K562 (cell line): ENCODE data around the gene SRGAP3.

Source experiments
- E2F5 ChIP-seq: sonication (generic); formaldehyde crosslinking; IDR thresholded peaks from 2 replicates; pipeline ENCODE4 v1.8.0; 2022; ENCODE audit warnings: mild to moderate bottlenecking, missing genetic modification reagents
- MAZ ChIP-seq, 2 experiments: fragments of 450-650 bp in 1 of 2; sonication (generic) in 1 of 2; formaldehyde crosslinking; IDR thresholded peaks in 1 of 2; conservative IDR thresholded peaks in 1 of 2; 2 replicates each; pipeline versions ENCODE4 v1.4.0 to v1.5.0; 2020; ENCODE audit warnings: mild to moderate bottlenecking in 1 of 2, missing genetic modification reagents in 1 of 2
- POLR2A ChIP-seq: fragments of 450-650 bp; conservative IDR thresholded peaks from 2 replicates; pipeline ENCODE4 v1.6.1; 2016

- TF ChIP-seq POLR2A, result no peak
- no peak for TF ChIP-seq E2F5 (CRISPR knock-in tag)
- no peak for TF ChIP-seq MAZ (CRISPR knock-in tag; conservative IDR thresholded peaks at IDR 0.05 in 1 of 2, IDR thresholded peaks at IDR 0.05 in 1 of 2)
These were observed 307.3 kb downstream of the SRGAP3 start for GRCh38 chr3:8942115-8942514.
